ENCODE data around the gene LYZL1. TPM values are rescaled to one million over a fixed set of nuclear protein-coding genes. Genes with fewer than 3 reads are reported as not detected.

LYZL1 gene
- total RNA-seq, 1 donor from 2014 or later, result not detected

- no peak for TF ChIP-seq CTCF (conservative IDR thresholded peaks at IDR 0.05)
Observed at GRCh38 chr10:29244978-29245377, 43.9 kb upstream of the LYZL1 start.

GRCh38 chr10:29245476-29245875 lies 43.4 kb upstream of the LYZL1 start:
- H3K36me3 Mint-ChIP-seq, result peaks cover 4% of the 10 kb centered on the region
- H3K9me3 Mint-ChIP-seq, result peaks cover 5% of the 10 kb centered on the region
- H3K27me3 Mint-ChIP-seq, result no peaks in the 10 kb centered on the region
- H3K4me3 Mint-ChIP-seq, result no peak overlapping the region
- no peak for TF ChIP-seq CTCF (conservative IDR thresholded peaks at IDR 0.05)
- peaks cover 15% of the 10 kb centered on the region for H3K4me1 Mint-ChIP-seq (ENCODE audit: unreplicated experiment)
- no peak for DNase-seq (ENCODE audit: extremely low spot score, unreplicated experiment)
- H3K27ac Mint-ChIP-seq, result no peak overlapping the region

More at GRCh38 chr10:29244978-29245377, 43.9 kb upstream of the LYZL1 start:
- H3K27ac Mint-ChIP-seq, result no peak overlapping the region
- no peak for DNase-seq (ENCODE audit: extremely low spot score, unreplicated experiment)
- peaks cover 15% of the 10 kb centered on the region for H3K4me1 Mint-ChIP-seq (ENCODE audit: unreplicated experiment)
- H3K4me3 Mint-ChIP-seq, result no peak overlapping the region
- peaks cover 4% of the 10 kb centered on the region for H3K36me3 Mint-ChIP-seq
- H3K27me3 Mint-ChIP-seq, result no peaks in the 10 kb centered on the region
- peaks cover 5% of the 10 kb centered on the region for H3K9me3 Mint-ChIP-seq

- no peak overlapping the region for H3K27ac Mint-ChIP-seq
- DNase-seq (ENCODE audit: extremely low spot score, unreplicated experiment), result no peak
- no peaks in the 10 kb centered on the region for H3K27me3 Mint-ChIP-seq
- H3K4me3 Mint-ChIP-seq, result no peak overlapping the region
- peaks cover 5% of the 10 kb centered on the region for H3K9me3 Mint-ChIP-seq
- peaks cover 15% of the 10 kb centered on the region for H3K4me1 Mint-ChIP-seq (ENCODE audit: unreplicated experiment)
- no peak for TF ChIP-seq CTCF (conservative IDR thresholded peaks at IDR 0.05)
- peaks cover 4% of the 10 kb centered on the region for H3K36me3 Mint-ChIP-seq
Observed at GRCh38 chr10:29246449-29246848, 42.4 kb upstream of the LYZL1 start.

GRCh38 chr10:29248158-29248557 lies 40.7 kb upstream of the LYZL1 start:
- DNase-seq (ENCODE audit: extremely low spot score, unreplicated experiment), result no peak
- no peak overlapping the region for H3K4me3 Mint-ChIP-seq
- peaks cover 5% of the 10 kb centered on the region for H3K9me3 Mint-ChIP-seq
- H3K4me1 Mint-ChIP-seq (ENCODE audit: unreplicated experiment), result peaks cover 18% of the 10 kb centered on the region
- no peak for TF ChIP-seq CTCF (conservative IDR thresholded peaks at IDR 0.05)
- H3K36me3 Mint-ChIP-seq, result peaks cover 4% of the 10 kb centered on the region
- no peaks in the 10 kb centered on the region for H3K27me3 Mint-ChIP-seq
- H3K27ac Mint-ChIP-seq, result no peak overlapping the region

GRCh38 chr10:29249018-29249417 lies 39.9 kb upstream of the LYZL1 start:
- no peak for DNase-seq (ENCODE audit: extremely low spot score, unreplicated experiment)
- peaks cover 4% of the 10 kb centered on the region for H3K36me3 Mint-ChIP-seq
- H3K27ac Mint-ChIP-seq, result no peak overlapping the region
- no peak overlapping the region for H3K4me3 Mint-ChIP-seq
- H3K27me3 Mint-ChIP-seq, result no peaks in the 10 kb centered on the region
- H3K9me3 Mint-ChIP-seq, result peaks cover 5% of the 10 kb centered on the region
- no peak for TF ChIP-seq CTCF (conservative IDR thresholded peaks at IDR 0.05)
- H3K4me1 Mint-ChIP-seq (ENCODE audit: unreplicated experiment), result peaks cover 27% of the 10 kb centered on the region

- Mint-ChIP-seq H3K9me3 (peaks cover 5% of the 10 kb centered on the region), H3K4me3 (no peak overlapping the region), H3K36me3 (peaks cover 4% of the 10 kb centered on the region), H3K27ac (no peak overlapping the region), H3K4me1 (ENCODE audit: unreplicated experiment) (peaks cover 36% of the 10 kb centered on the region), H3K27me3 (no peaks in the 10 kb centered on the region)
- no peak for TF ChIP-seq CTCF (conservative IDR thresholded peaks at IDR 0.05)
- no peak for DNase-seq (ENCODE audit: extremely low spot score, unreplicated experiment)
Observed at GRCh38 chr10:29250066-29250465, 38.8 kb upstream of the LYZL1 start.

Measured in type B pancreatic cell (in vitro differentiated cells).